22Rv1 (cell line): ENCODE results near the gene HSD11B1.

Experiments
- H3K27ac ChIP-seq: fragments of 450-650 bp; 2 replicates; pipeline ENCODE4 v1.5.1; 2017
- CTCF ChIP-seq: fragments of 450-650 bp; IDR thresholded peaks from 2 replicates; pipeline ENCODE4 v1.5.1; 2017; ENCODE audit warnings: mild to moderate bottlenecking
- ZFX ChIP-seq: fragments of 450-650 bp; IDR thresholded peaks from 2 replicates; pipeline ENCODE4 v1.6.1; 2017; ENCODE audit warnings: antibody characterized with exemption, borderline replicate concordance

HSD11B1 gene

GRCh38 chr1:209706622-209707021, 2.0 kb downstream of the HSD11B1 start:
- no peak overlapping the region for H3K27ac ChIP-seq
- TF ChIP-seq CTCF (no peak), ZFX (no peak)

DNA sequence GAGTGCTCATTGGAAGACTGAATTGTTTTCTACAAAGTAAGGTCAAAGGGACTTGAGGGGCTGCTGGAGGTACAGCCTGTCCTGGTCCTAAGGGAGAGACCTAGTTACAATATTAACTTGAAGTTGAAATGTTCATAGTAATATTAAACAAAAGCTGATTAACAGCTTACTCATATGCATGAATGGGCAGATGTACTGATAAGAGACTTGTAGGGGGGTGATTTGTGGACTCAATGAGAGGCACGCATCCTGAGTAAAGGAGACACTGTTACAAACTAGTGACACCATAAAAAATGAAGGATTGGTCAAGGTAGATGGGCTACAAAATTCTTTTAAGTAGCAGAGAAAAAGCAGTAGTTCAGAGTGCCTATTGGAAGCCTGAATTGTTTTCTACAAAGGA, 2.7 kb downstream of the HSD11B1 start:
- H3K27ac ChIP-seq, result peak overlapping the region; percentile 7; the same call in 1 of the 2 replicates
- TF ChIP-seq ZFX (no peak), CTCF (no peak)

DNA sequence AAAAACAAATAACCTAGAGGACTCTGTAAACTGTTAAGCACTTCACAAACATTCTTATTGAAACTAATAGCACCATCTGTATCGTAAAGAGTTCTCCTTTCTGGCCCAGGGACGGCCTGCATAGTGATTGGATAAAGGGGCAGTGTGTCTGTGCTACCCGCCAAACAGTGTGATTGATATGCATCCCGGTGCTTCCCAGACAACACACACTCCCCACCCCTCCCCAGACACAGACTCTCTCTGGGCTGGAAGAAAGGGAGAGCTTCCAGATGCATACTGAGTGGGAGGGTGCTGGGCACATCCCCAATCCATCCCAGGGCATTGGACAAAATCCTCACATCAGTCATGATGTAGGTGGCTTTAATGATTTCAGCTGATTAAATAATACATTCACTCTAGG, 3.7 kb downstream of the HSD11B1 start:
- peak overlapping the region; percentile 7; the same call in 1 of the 2 replicates for H3K27ac ChIP-seq
- TF ChIP-seq ZFX (no peak), CTCF (no peak)

- H3K27ac ChIP-seq, result no peak overlapping the region
- no peak for TF ChIP-seq CTCF
- no peak for TF ChIP-seq ZFX
Observed at GRCh38 chr1:209710093-209710492, 5.4 kb downstream of the HSD11B1 start.

- no peak overlapping the region for H3K27ac ChIP-seq
- TF ChIP-seq ZFX (no peak), CTCF (no peak)
Observed at GRCh38 chr1:209710847-209711246, 6.2 kb downstream of the HSD11B1 start.

GRCh38 chr1:209714338-209714737, 9.7 kb downstream of the HSD11B1 start:
- TF ChIP-seq ZFX (no peak), CTCF (no peak)
- H3K27ac ChIP-seq, result no peak overlapping the region

GRCh38 chr1:209715314-209715713, 10.7 kb downstream of the HSD11B1 start:
- H3K27ac ChIP-seq, result no peak overlapping the region
- TF ChIP-seq CTCF (no peak), ZFX (no peak)
